GM18907 (cell line): ENCODE data around the gene FRG1.
"Not testable (repeated sequence)": the region's sequence is repeated elsewhere in the genome, so short reads cannot be mapped to it uniquely, and the experiment has no call there.

Experiments used
- ATAC-seq: cut with Tn5 transposase; IDR thresholded peaks from one replicate; pipeline ENCODE4 v1.9.1; 2021; ENCODE audit warnings: mild to moderate bottlenecking, moderate library complexity; ENCODE audit not compliant: unreplicated experiment

The FRG1 gene

GRCh38 chr4:189940178-189941004, at the start of gene FRG1:
FRG1 (plus strand) TSS chr4:189940872; CDS start chr4:189941010, 138 bp downstream.
- ATAC-seq, result peak; percentile 100

GRCh38 chr4:189897667-189898066, 43.0 kb upstream of the FRG1 start:
- no peak for ATAC-seq

DNA sequence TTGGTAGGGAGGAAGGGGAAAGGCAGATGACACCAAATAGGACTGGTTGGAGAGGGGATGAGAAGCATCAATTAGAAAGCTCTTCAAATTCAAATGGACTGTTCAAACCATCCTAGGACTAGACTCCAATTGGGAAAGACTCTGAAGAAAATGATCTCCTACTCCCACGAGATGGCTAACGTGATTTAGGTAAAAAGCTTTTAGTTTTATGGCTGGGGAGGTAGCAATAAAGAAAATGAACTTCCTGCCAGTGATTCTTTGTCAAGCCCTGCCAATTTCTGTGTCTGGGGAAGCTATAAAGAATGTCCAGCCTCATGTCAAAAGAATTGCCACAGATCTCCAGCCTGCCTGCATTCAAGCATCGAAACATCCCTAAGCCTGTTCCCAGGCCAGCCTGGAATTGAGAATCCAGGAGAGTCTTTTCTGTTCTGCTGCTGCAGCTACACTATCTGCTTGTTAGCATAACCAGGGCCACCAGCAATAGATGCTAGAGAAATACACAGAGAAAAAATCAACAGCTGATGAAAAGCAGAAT, 41.1 kb upstream of the FRG1 start:
- ATAC-seq, result not testable (repeated sequence)

DNA sequence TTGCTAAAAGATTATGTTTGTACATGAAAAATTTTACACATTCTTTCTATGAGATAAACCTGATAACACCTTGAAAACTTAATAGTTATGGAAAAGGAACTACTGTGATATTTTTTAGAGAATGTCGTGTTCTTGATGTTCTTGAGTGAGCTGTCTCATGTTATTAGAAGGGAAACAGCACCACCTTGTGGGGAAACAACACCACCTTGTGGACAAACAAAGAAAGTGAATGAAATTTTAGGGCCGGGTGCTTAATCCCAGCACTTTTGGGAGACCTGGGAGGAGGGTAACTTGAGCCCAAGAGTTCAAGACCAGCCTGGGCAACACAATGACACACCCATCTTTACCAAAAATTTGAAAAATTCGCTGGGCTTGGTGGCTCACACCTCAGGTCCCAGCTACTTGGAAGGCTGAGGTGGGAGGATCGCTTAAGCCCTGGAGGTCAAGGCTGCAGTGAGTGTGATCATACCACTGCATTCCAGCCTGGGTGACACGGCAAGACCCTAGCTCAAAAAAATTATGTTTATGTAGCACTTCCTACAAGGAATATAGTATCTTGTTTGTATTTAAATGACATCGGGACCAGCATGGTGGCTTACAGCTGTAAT, 36.1 kb upstream of the FRG1 start:
- peak; percentile 83 for ATAC-seq

DNA sequence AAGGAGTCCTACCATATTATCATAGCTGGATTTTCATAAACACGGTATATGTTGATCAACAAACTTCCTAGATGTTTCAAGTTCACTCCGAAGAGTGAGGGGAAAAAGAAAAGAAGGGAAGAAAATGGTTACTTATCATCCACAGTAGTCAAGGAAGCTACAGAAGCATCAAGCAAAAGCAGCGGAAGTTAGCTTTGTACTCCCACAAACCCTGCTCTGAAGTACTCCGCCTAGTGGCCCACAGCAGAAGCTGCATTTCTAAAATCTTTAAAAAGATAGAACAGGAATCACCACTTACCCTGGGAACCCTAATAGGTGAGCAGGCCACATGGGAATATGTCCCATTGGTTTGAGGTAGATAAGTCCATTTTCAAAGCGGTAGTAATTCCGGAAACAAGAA, 28.5 kb upstream of the FRG1 start:
- ATAC-seq, result no peak

- ATAC-seq, result no peak
Measured at GRCh38 chr4:189917161-189917891, 23.3 kb upstream of the FRG1 start.

GRCh38 chr4:189921058-189921457, 19.6 kb upstream of the FRG1 start:
- ATAC-seq, result no peak

- ATAC-seq, result not testable (repeated sequence)
Measured at GRCh38 chr4:189926742-189927141, 13.9 kb upstream of the FRG1 start.

DNA sequence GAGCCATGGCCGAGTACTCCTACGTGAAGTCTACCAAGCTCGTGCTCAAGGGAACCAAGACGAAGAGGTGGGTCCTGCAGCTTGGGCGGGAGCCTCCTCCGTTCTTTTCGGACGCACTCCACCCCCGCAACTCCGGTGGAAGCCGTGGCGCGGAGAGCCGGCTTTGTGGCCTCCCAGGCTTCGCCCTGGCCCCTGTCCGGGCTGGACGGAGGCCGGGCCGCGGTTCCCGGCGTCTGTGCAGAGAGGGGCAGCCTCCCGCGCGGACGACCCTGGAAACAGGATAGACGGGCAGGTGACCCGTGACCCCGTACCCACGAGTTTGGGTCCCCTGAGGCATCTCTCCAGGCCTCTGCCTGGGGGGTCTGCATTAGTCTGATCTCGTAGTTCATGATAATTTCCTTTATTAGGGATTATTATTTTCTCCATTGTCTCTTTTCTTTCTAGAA, 356 bp downstream of the FRG1 start:
- no peak for ATAC-seq

GRCh38 chr4:189942412-189942811, 1.7 kb downstream of the FRG1 start:
- not testable (repeated sequence) for ATAC-seq

DNA sequence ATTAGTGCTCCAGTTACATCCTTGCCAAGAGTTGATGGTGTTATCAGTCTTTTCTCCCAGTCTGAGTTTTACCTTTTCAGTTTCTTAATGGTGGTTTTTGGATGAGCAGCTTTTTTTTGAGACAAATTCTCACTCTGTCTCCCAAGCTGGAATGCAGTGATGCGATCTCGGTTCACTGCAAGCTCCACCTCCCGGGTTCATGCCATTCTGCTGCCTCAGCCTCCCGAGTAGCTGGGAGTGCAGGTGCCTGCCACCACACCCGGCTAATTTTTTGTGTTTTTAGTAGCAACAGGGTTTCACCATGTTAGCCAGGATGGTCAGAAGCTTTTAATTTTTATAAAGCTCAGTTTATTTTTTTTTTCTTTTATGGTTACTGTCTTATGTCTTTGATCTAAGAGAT, 3.4 kb downstream of the FRG1 start:
- ATAC-seq, result not testable (repeated sequence)

- ATAC-seq, result not testable (repeated sequence)
Measured at GRCh38 chr4:189946906-189947305, 6.2 kb downstream of the FRG1 start.

- ATAC-seq, result not testable (repeated sequence)
Measured at GRCh38 chr4:189948486-189948885, 7.8 kb downstream of the FRG1 start.

DNA sequence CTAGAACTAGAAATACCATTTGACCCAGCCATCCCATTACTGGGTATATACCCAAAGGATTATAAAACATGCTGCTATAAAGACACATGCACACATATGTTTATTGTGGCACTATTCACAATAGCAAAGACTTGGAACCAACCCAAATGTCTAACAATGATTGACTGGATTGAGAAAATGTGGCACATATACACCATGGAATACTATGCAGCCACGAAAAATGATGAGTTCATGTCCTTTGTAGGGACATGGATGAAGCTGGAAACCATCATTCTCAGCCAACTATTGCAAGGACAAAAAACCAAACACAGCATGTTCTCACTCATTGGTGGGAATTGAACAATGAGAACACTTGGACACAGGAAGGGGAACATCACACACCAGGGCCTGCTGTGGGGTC, 28.6 kb downstream of the FRG1 start:
- ATAC-seq, result not testable (repeated sequence)

DNA sequence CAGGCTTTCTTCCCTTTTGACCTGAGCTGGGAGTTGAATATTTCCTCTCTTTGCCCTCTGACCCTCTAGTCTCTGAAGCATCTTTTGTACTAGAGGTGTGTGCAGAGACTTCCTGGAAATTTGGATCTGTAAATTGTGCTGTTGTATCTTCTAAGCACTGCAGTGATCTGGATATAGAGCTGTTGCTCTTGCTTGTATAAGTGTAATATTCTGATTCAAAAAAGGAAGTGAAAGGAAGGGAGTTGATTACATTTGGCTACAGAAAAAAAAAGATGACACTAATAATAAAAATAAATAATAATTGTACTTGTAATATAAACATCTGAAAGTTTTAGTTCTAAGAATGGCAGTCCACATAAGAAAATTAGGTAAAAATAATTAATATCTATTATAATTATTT, 33.0 kb downstream of the FRG1 start:
- no peak for ATAC-seq

DNA sequence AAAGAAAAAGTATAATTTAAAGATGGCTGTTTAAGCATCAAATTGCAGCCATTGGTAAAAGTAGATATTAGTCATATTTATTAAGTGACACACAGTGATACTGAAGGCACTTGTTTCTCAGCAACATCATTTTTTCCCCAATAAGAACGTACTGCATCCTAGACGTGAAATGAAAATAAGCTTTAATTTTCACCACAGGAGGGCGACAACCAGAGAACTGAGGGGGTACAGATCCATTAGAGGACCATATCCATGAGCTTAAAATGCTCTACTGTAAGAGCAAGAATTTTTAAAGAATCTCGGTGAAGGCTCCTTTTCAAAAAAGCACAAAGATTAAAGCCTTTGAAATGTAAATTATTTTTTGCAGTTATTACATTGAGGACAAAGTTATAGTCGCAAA, 33.4 kb downstream of the FRG1 start:
- ATAC-seq, result no peak

DNA sequence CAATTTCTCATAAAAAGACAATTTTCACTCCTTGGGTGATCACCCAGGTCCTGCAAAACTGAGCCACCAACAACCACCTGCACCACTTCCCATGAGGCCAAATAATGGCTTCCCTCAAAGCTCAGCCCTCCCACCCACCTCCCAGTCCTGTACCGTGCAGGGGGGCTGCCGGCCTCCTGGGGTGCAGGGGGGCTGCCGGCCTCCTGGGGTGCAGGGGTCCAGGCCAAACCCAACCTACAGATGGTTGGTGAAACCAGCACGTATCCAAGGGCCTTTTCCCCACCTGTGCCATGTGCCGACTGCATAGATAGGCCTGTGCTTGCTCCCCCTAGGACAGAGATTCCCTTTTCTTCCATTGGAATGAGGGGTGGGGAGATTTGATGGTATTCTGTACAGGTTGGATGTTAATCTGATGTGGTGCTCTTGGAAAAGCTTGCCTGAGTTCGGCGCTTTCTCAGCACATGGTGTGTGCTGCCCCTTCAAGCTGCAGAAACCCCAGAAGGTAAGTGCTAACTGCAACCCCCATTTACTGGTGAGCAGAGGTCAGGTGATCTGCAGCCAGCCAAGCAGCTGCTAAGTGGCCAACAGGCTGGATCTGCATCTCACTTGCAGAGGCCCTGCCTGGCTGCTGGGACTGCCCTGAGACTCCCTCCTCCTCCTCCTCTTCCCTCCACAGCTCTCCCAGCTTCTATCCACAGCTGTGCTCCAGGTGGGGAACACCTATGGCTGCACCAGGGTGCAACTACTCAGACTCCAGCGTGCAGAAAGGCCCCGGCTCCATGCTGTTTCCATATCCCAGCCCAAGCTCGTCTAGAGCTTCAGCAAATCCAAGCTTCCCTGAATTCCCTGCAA, 38.8 kb downstream of the FRG1 start:
- no peak for ATAC-seq

GRCh38 chr4:189980292-189980691, 39.6 kb downstream of the FRG1 start:
- not testable (repeated sequence) for ATAC-seq

- ATAC-seq, result no peak
Measured at GRCh38 chr4:189981970-189982369, 41.3 kb downstream of the FRG1 start.

GRCh38 chr4:189983916-189984526, 43.3 kb downstream of the FRG1 start:
- ATAC-seq, result not testable (repeated sequence)
